Measurements from ENCODE around the gene SPECC1. TPM values are rescaled to one million over a fixed set of nuclear protein-coding genes. Genes with fewer than 3 reads are reported as not detected.

SPECC1 gene
- total and polyA plus RNA-seq, 2 donors (not counting 3 experiments of a cell fraction or from before 2014, with no cell fraction given) = 5.3 to 20.4 TPM

GRCh38 chr17:20304961-20305360, 295.8 kb downstream of the SPECC1 start:
- H3K9me3 ChIP-seq (replicated peaks; ENCODE audit: control insufficient read depth, insufficient read depth, low read length) = no peaks in the 10 kb centered on the region
- DNase-seq (ENCODE audit: low read depth, low spot score) (no peak), FAIRE-seq (no peak)
- H3K4me2 ChIP-seq (ENCODE audit: insufficient read depth, low read length) = no peak overlapping the region
- no peak overlapping the region for H3K4me3 ChIP-seq (replicated peaks in 1 of 3; ENCODE audit: insufficient read depth in 1 of 3, low read depth in 1 of 3, low read length in 3 of 3)
- dilution Hi-C loops (cut with MboI; ENCODE audit: extremely low pct_ligation_motif_present, low sequenced_read_pairs) (no loop called here), intact Hi-C loops (cut with micrococcal nuclease) (no loop called here)
- H3K36me3 ChIP-seq (ENCODE audit: control insufficient read depth in 2 of 2, extremely low read depth in 1 of 2, insufficient read depth in 2 of 2, low read length in 2 of 2) = no peaks in the 10 kb centered on the region
- ChIA-PET CTCF (no interaction called here), POLR2A (no interaction called here)
- H2AFZ ChIP-seq (ENCODE audit: low read depth, low read length) = no peak overlapping the region
- H4K20me1 ChIP-seq (replicated peaks; ENCODE audit: control insufficient read depth, extremely low read depth, insufficient read depth, low read length) = no peaks in the 10 kb centered on the region
- H3K27ac ChIP-seq (ENCODE audit: insufficient read depth, low read depth, low read length) = no peak overlapping the region
- no peaks in the 10 kb centered on the region for H3K9me1 ChIP-seq (replicated peaks; ENCODE audit: control insufficient read depth, extremely low read depth, insufficient read depth, low read length)
- H3K4me1 ChIP-seq (ENCODE audit: control insufficient read depth, extremely low read depth, insufficient read depth, low read length) = no peaks in the 10 kb centered on the region
- H3K9ac ChIP-seq (replicated peaks; ENCODE audit: extremely low read depth, insufficient read depth, low read length) = no peak overlapping the region
- TF ChIP-seq EZH2 (IDR thresholded peaks at IDR 0.05; ENCODE audit: borderline replicate concordance, low read depth, low read length, severe bottlenecking) (no peak), MYC (IDR thresholded peaks at IDR 0.05; ENCODE audit: low read depth, low read length) (no peak), POLR2A (IDR thresholded peaks at IDR 0.05; ENCODE audit: low read depth, low read length) (no peak), MAX (IDR thresholded peaks at IDR 0.05; ENCODE audit: insufficient read depth, insufficient read length) (no peak), CTCF (IDR thresholded peaks at IDR 0.05; ENCODE audit: extremely low read depth in 1 of 2, insufficient read depth in 1 of 2, low read depth in 1 of 2, low read length in 2 of 2) (no peak), FOS (IDR thresholded peaks at IDR 0.05; ENCODE audit: borderline replicate concordance, insufficient read depth, low read length) (no peak), JUN (IDR thresholded peaks at IDR 0.05; ENCODE audit: borderline replicate concordance, insufficient read depth, insufficient read length, low read depth) (no peak), GATA2 (IDR thresholded peaks at IDR 0.05; ENCODE audit: insufficient read depth, insufficient read length, low read depth, low read length) (no peak), POLR2AphosphoS5 (IDR thresholded peaks at IDR 0.05; ENCODE audit: insufficient read depth, low read depth, low read length) (no peak)
- BruUV-seq (replicated peaks) = no TSS peak
- H3K27me3 ChIP-seq (ENCODE audit: control insufficient read depth in 2 of 2, insufficient read depth in 2 of 2, low read length in 2 of 2) = no peaks in the 10 kb centered on the region
- H3K79me2 ChIP-seq (ENCODE audit: control insufficient read depth, insufficient read depth, low read length) = no peaks in the 10 kb centered on the region
